Measurements from ENCODE around the gene HDAC9. TPM values are rescaled to one million over a fixed set of nuclear protein-coding genes. Genes with fewer than 3 reads are reported as not detected.
A peak's percentile ranks its signal among the peaks of the same experiment; 100 is the strongest.

The HDAC9 gene
- total and polyA plus RNA-seq, 2 of the 13 experiments (the other 11 are each of a cell fraction or from before 2014, with no cell fraction given): 0.05 to 0.07 TPM

- no peak overlapping the region for H3K9ac ChIP-seq (ENCODE audit: insufficient read depth, low read depth, low read length)
- no TSS peak for BruUV-seq (replicated peaks)
- intact Hi-C loops (cut with micrococcal nuclease; ENCODE audit: unreplicated experiment): no loop called here
- no peak overlapping the region for H3K4me2 ChIP-seq (ENCODE audit: low read depth, low read length)
- H3K36me3 ChIP-seq (replicated peaks in 1 of 2; ENCODE audit: control insufficient read depth in 1 of 2, insufficient read depth in 2 of 2, low read length in 2 of 2): no peaks in the 10 kb centered on the region
- POLR2A ChIA-PET: no interaction called here
- WGBS (ENCODE audit: low lambda C conversion rate): 3% methylated on average over 1 of the region's 1 CpG
- H3K27me3 ChIP-seq (ENCODE audit: control insufficient read depth in 1 of 2, insufficient read depth in 2 of 2, low read length in 2 of 2): no peaks in the 10 kb centered on the region
- no peak for DNase-seq (ENCODE audit: low spot score)
- FAIRE-seq: no peak
- peaks cover 8% of the 10 kb centered on the region; the same call in 1 of the 2 replicates for H3K4me1 ChIP-seq (ENCODE audit: insufficient read depth, low read length)
- ATAC-seq: no peak
- H3K79me2 ChIP-seq (ENCODE audit: insufficient read depth, low read length): no peaks in the 10 kb centered on the region
- TF ChIP-seq FOXP4 (CRISPR knock-in tag; IDR thresholded peaks at IDR 0.05) (no peak), CEBPG (CRISPR knock-in tag; IDR thresholded peaks at IDR 0.05) (no peak), IRF1 (CRISPR knock-in tag; IDR thresholded peaks at IDR 0.05; ENCODE audit: low read depth) (no peak), JUNB (CRISPR knock-in tag; IDR thresholded peaks at IDR 0.05; ENCODE audit: borderline replicate concordance) (no peak)
- H3K4me3 ChIP-seq (replicated peaks in 1 of 3; ENCODE audit: insufficient read depth in 1 of 3, low read depth in 2 of 3, low read length in 3 of 3): no peak overlapping the region
- no peak overlapping the region for H2AFZ ChIP-seq (ENCODE audit: low read length)
- in situ Hi-C loops (cut with HindIII; ENCODE audit: extremely low pct_ligation_motif_present, low pct_unique_long_range_greater_than_20kb): no loop called here
- H4K20me1 ChIP-seq (ENCODE audit: insufficient read depth, low read length): no peaks in the 10 kb centered on the region
- no peak overlapping the region for H3K27ac ChIP-seq (ENCODE audit: extremely low read length, insufficient read depth, low read length)
- CTCF ChIA-PET (ENCODE audit: low intra/inter-chr PET ratio, low total read pairs): no interaction called here
- no peaks in the 10 kb centered on the region for H3K9me3 ChIP-seq (ENCODE audit: low read length)
Observed at GRCh38 chr7:18467011-18467410, 28.5 kb upstream of the HDAC9 start.

GRCh38 chr7:18468795-18469194 is 26.8 kb upstream of the HDAC9 start:
- ChIA-PET CTCF (ENCODE audit: low intra/inter-chr PET ratio, low total read pairs) (no interaction called here), POLR2A (no interaction called here)
- H3K27me3 ChIP-seq (ENCODE audit: control insufficient read depth in 1 of 2, insufficient read depth in 2 of 2, low read length in 2 of 2): no peaks in the 10 kb centered on the region
- no peaks in the 10 kb centered on the region for H3K79me2 ChIP-seq (ENCODE audit: insufficient read depth, low read length)
- H3K4me2 ChIP-seq (ENCODE audit: low read depth, low read length): no peak overlapping the region
- ATAC-seq (no peak), DNase-seq (ENCODE audit: low spot score) (no peak), FAIRE-seq (no peak)
- H3K4me3 ChIP-seq (replicated peaks in 1 of 3; ENCODE audit: insufficient read depth in 1 of 3, low read depth in 2 of 3, low read length in 3 of 3): no peak overlapping the region
- H2AFZ ChIP-seq (ENCODE audit: low read length): no peak overlapping the region
- BruUV-seq (replicated peaks): no TSS peak
- no peak overlapping the region for H3K27ac ChIP-seq (ENCODE audit: extremely low read length, insufficient read depth, low read length)
- H3K9ac ChIP-seq (ENCODE audit: insufficient read depth, low read depth, low read length): no peak overlapping the region
- no peaks in the 10 kb centered on the region for H3K36me3 ChIP-seq (replicated peaks in 1 of 2; ENCODE audit: control insufficient read depth in 1 of 2, insufficient read depth in 2 of 2, low read length in 2 of 2)
- intact Hi-C loops (cut with micrococcal nuclease; ENCODE audit: unreplicated experiment): no loop called here
- peaks cover 8% of the 10 kb centered on the region; the same call in 1 of the 2 replicates for H3K4me1 ChIP-seq (ENCODE audit: insufficient read depth, low read length)
- no peaks in the 10 kb centered on the region for H4K20me1 ChIP-seq (ENCODE audit: insufficient read depth, low read length)
- H3K9me3 ChIP-seq (ENCODE audit: low read length): no peaks in the 10 kb centered on the region
- in situ Hi-C loops (cut with HindIII; ENCODE audit: extremely low pct_ligation_motif_present, low pct_unique_long_range_greater_than_20kb): no loop called here
- no peak for TF ChIP-seq NONO (IDR thresholded peaks at IDR 0.05)
- TF ChIP-seq NONO (CRISPR knock-in tag; conservative IDR thresholded peaks at IDR 0.05): no peak
- no peak for TF ChIP-seq GLMP (CRISPR knock-in tag; IDR thresholded peaks at IDR 0.05; ENCODE audit: borderline replicate concordance)
- no peak for TF ChIP-seq PRDM10 (CRISPR knock-in tag; IDR thresholded peaks at IDR 0.05; ENCODE audit: low read depth)
- TF ChIP-seq ATF7 (IDR thresholded peaks at IDR 0.05): peak; percentile 83
- TF ChIP-seq ATF7 (CRISPR knock-in tag; IDR thresholded peaks at IDR 0.05): no peak
